ENCODE measurements around the gene KLF6. TPM values are rescaled to one million over a fixed set of nuclear protein-coding genes. Genes with fewer than 3 reads are reported as not detected.
A peak's percentile ranks its signal among the peaks of the same experiment; 100 is the strongest.

The KLF6 gene
- total RNA-seq, 1 experiment from 2014 or later: 93.0 TPM

- no peak for DNase-seq (ENCODE audit: low read depth)
These were observed 4.6 kb upstream of the KLF6 start for GRCh38 chr10:3789621-3790020.

- no peak for DNase-seq (ENCODE audit: low read depth)
These were observed 2.8 kb upstream of the KLF6 start for GRCh38 chr10:3787816-3788215.

GRCh38 chr10:3787016-3787400, 2.0 kb upstream of the KLF6 start:
- DNase-seq (ENCODE audit: low read depth): peak; percentile 74

GRCh38 chr10:3786295-3787015, 1.4 kb upstream of the KLF6 start:
- peak; percentile 80 for DNase-seq (ENCODE audit: low read depth)

DNA sequence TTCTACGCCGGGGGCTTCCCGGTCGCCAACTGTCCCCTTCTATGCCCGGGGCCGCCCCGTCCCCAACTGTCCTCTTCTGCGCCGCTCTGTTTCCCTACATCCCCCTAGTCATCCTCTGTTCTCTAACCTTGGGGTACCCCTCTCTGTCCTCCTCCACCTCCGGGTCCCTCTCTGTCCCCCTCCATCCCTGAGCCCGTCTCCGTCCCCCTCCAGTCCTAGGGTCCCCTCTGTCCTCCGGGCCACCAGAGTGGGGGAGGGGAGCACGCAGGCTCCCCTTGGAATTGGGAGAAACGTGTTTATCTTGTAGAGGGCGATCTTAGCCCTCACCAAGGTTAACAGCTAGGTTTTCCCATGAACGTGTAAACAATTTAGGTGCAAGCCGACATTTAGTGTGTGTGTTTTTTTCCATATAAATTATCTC, 852 bp upstream of the KLF6 start:
- DNase-seq (ENCODE audit: low read depth): peak; percentile 57

DNA sequence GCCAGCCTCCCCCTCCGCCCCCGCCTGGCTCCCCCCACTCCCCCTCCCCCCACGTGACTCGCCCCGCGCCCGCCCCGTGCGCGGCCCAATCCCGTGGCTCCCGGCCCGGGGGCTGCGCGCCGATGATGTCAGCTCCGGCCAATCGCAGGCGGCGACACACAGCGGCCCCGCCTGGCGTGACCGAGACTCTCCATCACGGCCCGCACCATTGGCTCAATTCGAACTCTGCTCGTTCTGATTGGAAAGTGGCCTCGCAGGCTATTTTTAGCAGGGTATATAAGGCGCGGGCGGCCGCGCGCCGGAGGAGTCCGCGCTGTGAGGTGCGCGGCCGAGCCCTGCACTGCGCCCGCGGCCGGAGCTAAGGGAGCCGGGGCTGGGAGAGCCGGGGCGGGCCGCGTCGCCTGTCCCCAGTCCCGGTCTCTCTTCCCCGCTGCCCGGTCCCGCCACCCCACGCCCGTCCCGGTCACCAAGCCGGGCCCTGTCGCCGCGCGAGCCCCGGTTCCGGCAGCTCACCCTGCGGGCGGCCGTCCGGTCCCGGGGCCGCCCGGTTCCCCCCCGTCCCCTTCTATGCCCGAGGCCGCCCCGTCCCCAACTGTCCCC, 342 bp upstream of the KLF6 start:
- peak; percentile 98 for DNase-seq (ENCODE audit: low read depth)

DNA sequence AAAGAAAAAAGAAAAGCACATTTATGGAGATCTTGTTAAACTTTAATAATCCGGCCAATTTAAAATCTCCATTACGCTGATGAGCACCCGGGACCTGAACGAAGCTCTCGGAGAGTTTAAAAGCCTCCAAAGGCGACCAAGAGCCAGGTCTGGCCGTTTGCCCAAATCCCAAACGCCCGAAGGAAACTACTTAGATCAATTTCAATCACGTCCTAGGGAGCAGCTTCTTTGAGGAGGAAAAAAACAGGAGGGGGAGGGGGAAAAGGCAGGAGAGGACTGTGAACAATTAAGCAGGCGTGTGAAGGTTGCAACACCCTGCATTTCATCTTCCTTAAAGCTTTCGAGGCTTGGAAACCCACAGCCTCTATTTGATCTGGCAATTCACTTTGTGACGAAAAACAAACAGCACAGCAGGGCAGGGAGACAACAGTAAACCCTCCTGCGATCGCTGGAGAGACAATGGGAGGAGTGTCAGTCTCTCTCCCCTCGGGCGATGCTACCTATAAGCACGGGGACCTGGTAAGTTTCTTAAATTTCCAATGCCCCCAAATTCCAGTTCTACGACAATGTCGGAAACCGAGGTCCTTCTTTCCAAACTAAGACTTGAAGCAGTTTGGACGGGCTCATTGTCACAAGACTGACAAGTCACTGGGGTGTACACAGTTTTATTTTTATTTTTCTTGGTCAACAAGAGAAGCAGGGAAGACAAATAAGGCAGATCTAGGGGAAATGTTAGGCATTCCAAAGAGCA, 1.2 kb downstream of the KLF6 start:
- peak; percentile 53 for DNase-seq (ENCODE audit: low read depth)

DNA sequence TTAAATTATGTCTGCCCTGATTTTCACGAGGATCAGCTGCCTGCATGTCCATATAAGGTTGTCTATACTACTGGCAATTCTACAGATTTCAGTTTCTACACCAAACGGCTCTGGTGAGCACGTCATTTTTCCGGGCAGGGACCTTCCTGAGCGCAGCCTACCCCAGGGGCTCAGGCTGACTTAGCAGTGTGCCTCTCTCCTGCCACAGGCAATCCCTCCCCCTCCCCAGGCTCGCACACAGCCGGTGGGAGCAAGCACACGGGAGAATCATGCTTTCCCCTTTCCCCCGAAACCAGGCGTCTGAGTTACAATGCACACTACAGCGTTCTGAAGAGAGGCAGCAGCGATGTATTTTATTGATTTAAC, 1.7 kb downstream of the KLF6 start:
- no peak for DNase-seq (ENCODE audit: low read depth)

DNA sequence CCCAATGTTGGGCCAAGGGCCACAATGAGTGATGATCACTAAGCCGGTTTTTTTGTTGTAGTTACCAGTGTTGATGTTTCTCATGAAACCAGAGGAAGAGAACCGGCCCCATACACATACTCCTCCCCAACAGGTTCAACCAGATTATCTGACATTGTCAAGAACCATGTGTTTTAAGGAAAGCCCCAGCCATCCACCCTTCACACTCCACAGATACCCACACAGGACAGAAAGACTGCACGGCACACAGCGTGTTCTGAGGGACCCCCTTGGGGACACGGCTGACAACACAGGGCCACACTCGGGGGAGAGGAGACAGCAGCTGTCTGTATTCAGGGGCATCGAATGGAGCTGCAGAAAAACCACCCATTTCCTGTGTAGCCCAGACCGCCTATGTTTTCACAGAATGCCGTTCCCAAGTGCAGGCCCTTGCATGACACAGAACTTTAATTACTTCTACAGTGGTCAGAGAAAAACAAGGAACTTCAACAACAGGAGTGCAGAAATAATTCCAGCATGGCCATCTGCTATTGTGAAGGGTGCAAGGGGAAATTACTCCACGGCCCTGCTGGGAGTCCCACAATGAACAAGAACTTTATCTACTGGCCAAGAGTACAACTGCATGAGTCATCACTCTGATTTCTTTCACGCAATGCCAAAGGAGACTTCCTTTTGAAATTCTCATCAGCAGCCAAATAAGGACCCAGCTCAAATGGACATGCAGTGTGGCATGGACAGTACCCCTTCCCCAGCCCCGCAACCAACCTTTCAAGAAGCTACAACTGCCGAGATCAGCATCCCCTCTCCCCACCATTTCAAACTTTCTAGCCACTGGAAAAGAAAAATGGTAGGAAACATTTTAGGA, 2.3 kb downstream of the KLF6 start:
- DNase-seq (ENCODE audit: low read depth): peak; percentile 91

- no peak for DNase-seq (ENCODE audit: low read depth)
These were observed 2.9 kb downstream of the KLF6 start for GRCh38 chr10:3782146-3782450.

DNA sequence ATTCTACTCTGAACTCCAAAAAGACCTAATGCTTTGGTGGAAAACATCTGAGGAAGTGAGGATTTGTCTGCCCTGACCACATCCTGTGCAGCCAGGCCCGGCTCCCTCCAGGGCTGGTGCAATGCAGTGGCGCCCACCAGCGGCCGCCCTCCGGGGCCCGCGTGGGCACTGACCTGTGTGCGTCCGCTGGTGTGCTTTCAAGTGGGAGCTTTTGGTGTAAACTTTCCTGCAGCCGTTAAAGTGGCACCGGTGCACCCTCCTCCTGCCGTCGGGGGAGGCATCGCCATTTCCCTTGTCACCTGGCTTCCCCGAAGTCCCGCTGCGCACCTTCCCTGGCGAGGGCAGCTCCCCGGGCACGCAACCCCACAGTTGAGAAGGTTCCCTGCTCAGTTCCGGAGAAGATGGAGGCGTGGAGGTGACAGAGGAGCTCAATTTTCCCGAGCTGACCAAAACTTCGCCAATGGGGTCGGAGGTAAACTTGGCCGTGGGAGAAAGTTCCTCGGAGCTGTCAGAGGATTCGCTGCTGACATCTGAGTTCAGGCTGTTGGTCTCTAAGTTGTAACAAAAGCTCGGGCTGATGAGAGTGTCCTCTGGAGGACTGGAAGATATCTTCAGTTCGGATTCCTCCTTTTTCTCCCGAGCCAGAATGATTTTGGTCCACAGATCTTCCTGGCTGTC, 3.4 kb downstream of the KLF6 start:
- peak; percentile 70 for DNase-seq (ENCODE audit: low read depth)

- DNase-seq (ENCODE audit: low read depth): peak; percentile 38
These were observed 4.1 kb downstream of the KLF6 start for GRCh38 chr10:3780771-3781467.

GRCh38 chr10:3780021-3780770, 4.8 kb downstream of the KLF6 start:
- DNase-seq (ENCODE audit: low read depth): peak; percentile 60

GRCh38 chr10:3779158-3779741, 5.8 kb downstream of the KLF6 start:
- peak; percentile 65 for DNase-seq (ENCODE audit: low read depth)

DNA sequence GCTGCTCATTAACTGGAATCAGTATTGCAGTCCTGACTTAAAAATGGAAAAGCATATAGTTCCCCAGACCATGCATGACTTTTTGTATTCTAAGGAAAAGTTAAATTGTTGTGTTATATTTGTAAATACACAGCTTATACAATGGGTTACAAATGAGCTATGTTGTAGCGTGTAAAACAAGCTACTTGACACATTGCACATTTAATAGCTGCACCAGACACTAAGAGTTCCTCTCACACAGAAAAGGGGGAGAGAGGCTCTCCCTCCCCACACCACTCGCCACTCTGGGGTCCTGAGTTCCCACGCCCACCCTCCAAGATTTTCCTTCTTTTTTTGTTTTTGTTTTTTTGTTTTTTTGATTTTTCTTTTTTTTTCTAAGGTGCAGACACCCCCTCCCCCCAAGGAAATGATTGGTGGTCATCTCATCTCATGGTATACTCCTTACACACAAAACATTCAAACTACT, 6.3 kb downstream of the KLF6 start:
- DNase-seq (ENCODE audit: low read depth): no peak

DNA sequence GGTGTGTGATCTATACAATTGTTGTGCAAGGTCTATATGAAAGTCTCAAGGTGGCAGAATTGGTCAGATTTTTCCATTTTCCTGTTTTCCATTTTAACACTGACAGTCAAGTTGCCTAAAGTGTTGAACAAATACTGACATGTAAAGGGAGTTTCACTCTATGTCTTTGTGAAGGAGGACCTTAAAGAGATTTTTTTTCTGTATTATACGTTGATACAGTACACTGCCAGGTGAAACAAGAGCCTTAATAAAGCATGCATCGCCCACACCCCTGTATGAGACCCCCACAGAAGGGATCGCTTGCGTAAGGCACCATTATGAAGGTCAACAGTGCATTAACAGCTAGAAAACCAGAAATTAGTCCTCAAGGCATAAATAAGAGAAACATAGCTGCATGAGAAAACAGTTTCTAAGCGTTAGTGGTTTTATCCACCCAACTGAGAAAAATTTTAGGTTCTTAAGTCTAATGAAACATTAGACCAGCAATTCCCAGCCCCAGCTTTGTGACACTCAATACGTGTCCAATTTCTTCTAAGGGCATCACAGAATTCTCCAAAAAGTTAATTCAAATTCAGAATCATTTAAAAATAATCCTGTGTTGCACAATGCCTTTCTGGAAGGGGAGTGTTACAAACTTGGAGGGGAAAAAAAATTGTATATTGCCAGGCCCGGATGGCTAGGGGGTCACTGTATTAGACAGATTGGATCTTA, 6.9 kb downstream of the KLF6 start:
- DNase-seq (ENCODE audit: low read depth): peak; percentile 26

- DNase-seq (ENCODE audit: low read depth): peak; percentile 90
These were observed 8.0 kb downstream of the KLF6 start for GRCh38 chr10:3776796-3777571.

Measured in HT1080 (cell line).